GM12891 (cell line): ENCODE data around the gene DEPDC4.

Experiments used
- POLR2A ChIP-seq: IDR thresholded peaks from 2 replicates; pipeline ENCODE4 v1.6.1; 2011; ENCODE audit warnings: low read depth, low read length, control low read depth
- POLR2AphosphoS5 ChIP-seq: IDR thresholded peaks from 2 replicates; pipeline ENCODE4 v1.6.1; 2011; ENCODE audit warnings: low read depth, low read length, control low read depth

- TF ChIP-seq POLR2AphosphoS5: no peak
- no peak for TF ChIP-seq POLR2A
Measured at GRCh38 chr12:100207311-100207710, 59.6 kb downstream of the DEPDC4 start.
